ENCODE results near the gene TNFRSF6B.

DNA sequence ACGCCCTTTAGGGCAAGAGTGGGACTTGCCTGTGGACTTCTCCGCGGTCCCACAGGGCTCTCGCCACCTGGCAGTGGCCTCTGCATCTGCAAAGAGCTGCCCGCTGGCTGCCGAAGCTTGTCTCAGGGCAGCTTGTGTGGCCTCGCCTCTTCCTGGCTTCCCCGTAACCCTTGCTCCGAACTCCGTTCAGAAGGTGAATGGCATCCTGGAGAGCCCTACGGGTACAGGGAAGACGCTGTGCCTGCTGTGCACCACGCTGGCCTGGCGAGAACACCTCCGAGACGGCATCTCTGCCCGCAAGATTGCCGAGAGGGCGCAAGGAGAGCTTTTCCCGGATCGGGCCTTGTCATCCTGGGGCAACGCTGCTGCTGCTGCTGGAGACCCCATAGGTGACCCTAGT lies 35.3 kb upstream of the TNFRSF6B start:
- TF ChIP-seq, protein P1, sequence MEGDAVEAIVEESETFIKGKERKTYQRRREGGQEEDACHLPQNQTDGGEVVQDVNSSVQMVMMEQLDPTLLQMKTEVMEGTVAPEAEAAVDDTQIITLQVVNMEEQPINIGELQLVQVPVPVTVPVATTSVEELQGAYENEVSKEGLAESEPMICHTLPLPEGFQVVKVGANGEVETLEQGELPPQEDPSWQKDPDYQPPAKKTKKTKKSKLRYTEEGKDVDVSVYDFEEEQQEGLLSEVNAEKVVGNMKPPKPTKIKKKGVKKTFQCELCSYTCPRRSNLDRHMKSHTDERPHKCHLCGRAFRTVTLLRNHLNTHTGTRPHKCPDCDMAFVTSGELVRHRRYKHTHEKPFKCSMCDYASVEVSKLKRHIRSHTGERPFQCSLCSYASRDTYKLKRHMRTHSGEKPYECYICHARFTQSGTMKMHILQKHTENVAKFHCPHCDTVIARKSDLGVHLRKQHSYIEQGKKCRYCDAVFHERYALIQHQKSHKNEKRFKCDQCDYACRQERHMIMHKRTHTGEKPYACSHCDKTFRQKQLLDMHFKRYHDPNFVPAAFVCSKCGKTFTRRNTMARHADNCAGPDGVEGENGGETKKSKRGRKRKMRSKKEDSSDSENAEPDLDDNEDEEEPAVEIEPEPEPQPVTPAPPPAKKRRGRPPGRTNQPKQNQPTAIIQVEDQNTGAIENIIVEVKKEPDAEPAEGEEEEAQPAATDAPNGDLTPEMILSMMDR (IDR thresholded peaks at IDR 0.05; ENCODE audit: insufficient read depth, low read length, poor library complexity, severe bottlenecking), result no peak
- TF ChIP-seq EZH2phosphoT487 (conservative IDR thresholded peaks at IDR 0.05; ENCODE audit: low read length), result no peak

Measured in SU-DHL-6 (cell line).